Measurements from ENCODE around the gene DNAH12. TPM values are rescaled to one million over a fixed set of nuclear protein-coding genes. Genes with fewer than 3 reads are reported as not detected.
"Not testable (repeated sequence)": the region's sequence is repeated elsewhere in the genome, so short reads cannot be mapped to it uniquely, and the experiment has no call there.

Gene DNAH12
- total and polyA plus RNA-seq, 8 donors = 0.23 to 8.2 (median 0.81) TPM; not detected in 4

GRCh38 chr3:57446318-57446841 is 97.8 kb downstream of the DNAH12 start:
- intact Hi-C loops (cut with DNase I; ENCODE audit: low total_unique reads) = no loop called here
- Histone ChIP-seq H3K9me3 (no peaks in the 10 kb centered on the region), H3K4me3 (no peak overlapping the region), H3K4me1 (peaks cover 0 to 9% (median 0%) of the 10 kb centered on the region in 4 donors), H3K36me3 (no peaks in the 10 kb centered on the region), H3K27ac (no peak overlapping the region), H3K27me3 (no peaks in the 10 kb centered on the region)
- 12 to 43% (median 24%) methylated on average over 1 of the region's 1 CpG for WGBS, 5 donors
- TF ChIP-seq EP300 (IDR thresholded peaks at IDR 0.05) (no peak), POLR2AphosphoS5 (IDR thresholded peaks at IDR 0.05) (no peak), CTCF (IDR thresholded peaks at IDR 0.05) (no peak), POLR2A (IDR thresholded peaks at IDR 0.05) (no peak)
- DNase-seq = no peak

- TF ChIP-seq EP300 (IDR thresholded peaks at IDR 0.05) = no peak
- no peak for TF ChIP-seq CTCF (IDR thresholded peaks at IDR 0.05)
- no peak for TF ChIP-seq POLR2A (IDR thresholded peaks at IDR 0.05)
- TF ChIP-seq POLR2AphosphoS5 (IDR thresholded peaks at IDR 0.05) = no peak
- DNase-seq = no peak
- 48 to 65% (median 56%) methylated on average over 5 of the region's 5 CpGs for WGBS, 5 donors
- no peaks in the 10 kb centered on the region for H3K27me3 ChIP-seq
- no peak overlapping the region for H3K27ac ChIP-seq
- no peaks in the 10 kb centered on the region for H3K9me3 ChIP-seq
- no peaks in the 10 kb centered on the region for H3K36me3 ChIP-seq
- peaks cover 0 to 4% (median 0%) of the 10 kb centered on the region in 4 donors for H3K4me1 ChIP-seq
- H3K4me3 ChIP-seq = no peak overlapping the region
- intact Hi-C loops (cut with DNase I; ENCODE audit: low total_unique reads) = no loop called here
These were observed 99.7 kb downstream of the DNAH12 start for GRCh38 chr3:57444469-57444868.

- H3K27me3 ChIP-seq; H3K27ac ChIP-seq; H3K9me3 ChIP-seq; H3K4me3 ChIP-seq; DNase-seq; intact Hi-C loops (cut with DNase I; ENCODE audit: low total_unique reads); H3K4me1 ChIP-seq; H3K36me3 ChIP-seq: not testable (repeated sequence)
These were observed 104.0 kb downstream of the DNAH12 start for GRCh38 chr3:57440144-57440543.

GRCh38 chr3:57438460-57438859 is 105.7 kb downstream of the DNAH12 start:
- H3K9me3 ChIP-seq; H3K4me3 ChIP-seq; H3K36me3 ChIP-seq; H3K27ac ChIP-seq; DNase-seq; H3K27me3 ChIP-seq; intact Hi-C loops (cut with DNase I; ENCODE audit: low total_unique reads); H3K4me1 ChIP-seq: not testable (repeated sequence)
- 64 to 81% (median 73%) methylated on average over 6 to 7 of the region's 7 CpGs for WGBS, 5 donors

- WGBS, 5 donors = 33 to 67% (median 48%) methylated on average over 1 of the region's 1 CpG
- intact Hi-C loops (cut with DNase I; ENCODE audit: low total_unique reads) = no loop called here
These were observed 107.9 kb downstream of the DNAH12 start for GRCh38 chr3:57436195-57436761.

More at GRCh38 chr3:57436195-57436761, 107.9 kb downstream of the DNAH12 start:
- Histone ChIP-seq H3K27ac (no peak overlapping the region), H3K9me3 (no peaks in the 10 kb centered on the region), H3K27me3 (no peaks in the 10 kb centered on the region), H3K4me1 (no peaks in the 10 kb centered on the region), H3K4me3 (no peak overlapping the region), H3K36me3 (no peaks in the 10 kb centered on the region)
- DNase-seq = peak in 1 of 2 donors; percentile 34
- TF ChIP-seq POLR2A (IDR thresholded peaks at IDR 0.05) (no peak), CTCF (IDR thresholded peaks at IDR 0.05) (no peak)
